ENCODE results near the gene KISS1R. TPM values are rescaled to one million over a fixed set of nuclear protein-coding genes. Genes with fewer than 3 reads are reported as not detected.
"Not testable (repeated sequence)": the region's sequence is repeated elsewhere in the genome, so short reads cannot be mapped to it uniquely, and the experiment has no call there.

The KISS1R gene
- total RNA-seq, 1 donor from 2014 or later: not detected

DNA sequence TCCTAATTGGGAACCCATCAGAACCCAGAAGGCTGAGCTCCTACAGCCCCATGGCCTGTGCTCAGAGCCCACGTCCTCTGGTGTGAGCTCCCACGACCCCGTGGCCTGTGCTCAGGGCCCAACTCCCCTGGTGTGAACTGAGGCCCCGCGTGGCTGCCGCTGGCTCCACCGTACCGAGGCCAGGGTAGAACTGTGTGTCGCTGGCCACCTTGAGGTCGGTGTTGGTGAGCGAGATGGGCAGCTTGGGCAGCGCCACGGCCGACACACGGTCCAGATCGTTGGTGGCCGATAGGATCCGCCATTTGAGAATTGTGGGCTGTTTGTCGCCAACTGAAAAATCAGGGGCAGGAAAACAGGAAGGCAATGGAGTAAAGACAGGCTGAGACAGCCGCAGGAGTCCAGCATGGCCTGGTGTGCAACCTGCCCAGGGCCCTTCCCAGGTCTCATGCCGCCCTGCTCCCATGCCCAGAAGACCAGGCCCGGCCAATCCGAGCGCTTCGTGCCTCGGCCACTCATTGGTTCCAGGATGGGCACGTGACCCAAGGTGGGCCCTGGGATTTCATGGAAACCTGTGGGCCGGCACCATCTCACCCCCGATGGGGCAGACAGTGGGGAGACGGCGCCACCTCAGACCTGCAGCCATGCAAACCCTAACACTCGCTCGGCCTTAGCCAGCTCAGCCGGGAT, 35.6 kb upstream of the KISS1R start:
- DNase-seq (ENCODE audit: low spot score): no peak

DNA sequence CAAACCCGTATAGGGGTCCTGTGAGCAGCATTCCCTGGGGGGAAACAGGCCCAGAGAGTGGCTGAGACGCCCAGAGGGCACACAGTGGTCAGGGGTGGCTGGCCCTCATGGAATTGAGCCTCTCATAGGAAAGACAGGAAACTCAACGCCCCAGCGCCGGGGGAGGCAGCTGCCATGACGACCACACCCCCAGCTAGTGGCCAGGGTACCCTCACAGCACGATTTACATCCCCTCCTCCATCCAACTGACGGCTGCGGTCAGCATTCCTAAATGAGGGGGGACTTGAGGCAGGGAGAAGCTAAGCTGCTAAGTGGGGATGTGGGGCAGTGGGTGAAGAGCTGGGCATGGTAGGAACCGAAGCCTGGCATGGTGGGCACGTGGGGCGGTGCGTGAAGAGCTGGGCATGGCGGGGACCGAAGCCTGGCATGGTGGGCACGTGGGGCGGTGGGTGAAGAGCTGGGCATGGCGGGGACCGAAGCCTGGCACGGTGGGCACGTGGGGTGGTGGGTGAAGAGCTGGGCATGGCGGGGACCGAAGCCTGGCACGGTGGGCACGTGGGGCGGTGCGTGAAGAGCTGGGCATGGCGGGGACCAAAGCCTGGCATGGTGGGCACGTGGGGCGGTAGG, 34.1 kb upstream of the KISS1R start:
- DNase-seq (ENCODE audit: low spot score): no peak

DNA sequence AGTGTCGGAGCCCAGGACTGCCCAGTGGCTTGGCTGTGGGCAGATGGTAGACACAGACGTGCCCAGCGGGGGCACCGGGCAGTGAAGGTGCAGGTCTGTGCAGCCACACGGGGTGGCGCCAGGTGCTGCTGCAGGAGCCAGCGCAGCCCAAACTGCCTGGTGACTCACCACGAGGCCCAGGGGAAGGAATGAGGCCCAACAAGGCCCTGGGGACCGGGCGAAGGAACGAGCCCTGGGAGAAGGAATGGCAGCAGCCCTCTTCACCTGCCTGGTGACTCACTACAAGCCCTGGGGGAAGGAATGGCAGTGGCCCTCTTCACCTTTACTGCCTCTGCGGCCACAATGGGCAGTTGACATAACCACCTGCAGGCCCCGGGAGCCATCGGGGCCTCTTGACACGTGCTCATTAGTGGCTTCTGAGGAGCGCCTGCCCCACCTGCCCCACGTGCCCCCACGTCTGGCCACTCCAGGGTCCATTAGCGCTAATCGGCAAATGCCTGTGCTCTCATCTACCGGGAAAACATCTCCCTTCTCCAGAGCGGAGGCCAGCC, 33.4 kb upstream of the KISS1R start:
- no peak for DNase-seq (ENCODE audit: low spot score)

DNA sequence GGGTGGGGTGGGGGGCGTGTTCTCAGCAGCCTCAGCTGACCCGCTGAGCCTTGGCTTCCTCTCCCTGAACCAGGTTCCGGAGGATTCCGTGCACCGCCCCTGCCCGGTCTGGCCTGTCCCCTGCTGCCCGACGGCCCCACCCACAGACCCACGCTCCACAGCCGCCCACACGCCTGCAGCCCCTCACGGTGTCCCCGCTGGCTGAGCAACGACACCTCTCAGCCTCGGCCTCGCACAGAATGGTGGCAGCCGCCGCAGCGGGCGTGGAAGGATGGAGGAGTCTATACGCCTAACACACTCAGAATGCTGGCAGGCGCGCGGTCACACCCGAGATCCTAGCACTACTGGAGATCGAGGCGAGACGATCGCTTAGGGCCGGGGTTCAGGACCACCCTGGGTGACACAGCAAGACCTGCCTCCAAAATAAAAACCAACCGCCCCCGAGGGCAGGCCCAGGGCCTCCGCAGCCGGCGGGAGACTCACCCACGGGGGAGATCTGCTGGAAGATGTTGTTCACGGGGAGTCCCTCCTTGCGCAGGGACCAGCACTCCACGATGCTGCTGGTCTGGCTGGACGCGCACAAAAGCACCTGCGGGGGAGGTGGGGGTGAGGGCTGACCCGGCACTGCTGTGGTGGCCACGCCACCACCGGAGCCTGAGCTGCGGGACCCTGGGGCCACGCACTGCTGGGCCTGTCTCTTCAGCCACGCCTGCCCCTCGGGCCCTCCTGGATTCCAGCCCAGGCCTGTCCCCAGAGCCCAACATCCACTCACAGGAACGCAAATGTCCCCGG, 32.5 kb upstream of the KISS1R start:
- no peak for DNase-seq (ENCODE audit: low spot score)

DNA sequence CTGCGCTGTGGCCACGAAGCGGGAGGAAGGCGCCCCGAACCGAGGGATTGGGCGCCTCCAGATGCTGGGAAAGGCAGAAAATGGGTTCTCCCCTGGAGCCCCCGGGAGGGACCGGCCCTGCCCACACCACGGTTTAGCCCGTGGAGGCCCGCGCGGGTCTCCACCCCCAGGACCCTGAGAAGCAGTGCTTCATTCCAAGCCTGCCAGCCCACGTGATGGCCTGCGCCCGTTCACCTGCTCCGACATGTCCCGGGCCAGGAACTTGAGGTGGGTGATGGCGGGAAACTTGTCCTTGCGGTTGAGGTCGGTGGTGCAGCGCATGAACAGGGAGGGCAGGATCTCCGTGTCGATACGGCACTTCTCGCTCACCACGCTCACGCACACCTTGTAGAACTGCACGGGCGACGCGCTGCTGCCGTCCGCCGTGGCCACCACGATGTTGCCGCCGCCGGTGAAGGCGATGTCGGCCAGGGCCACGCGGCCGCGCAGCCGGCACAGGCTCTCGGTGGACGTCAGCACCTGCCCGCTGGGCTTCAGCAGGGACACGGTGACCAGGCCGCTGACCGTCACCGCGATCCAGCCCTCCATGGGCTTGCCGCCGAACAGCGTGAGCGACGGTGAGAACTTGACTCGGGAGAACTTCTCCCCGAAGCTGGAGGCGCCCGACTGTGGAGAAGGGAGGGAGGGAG, 31.5 kb upstream of the KISS1R start:
- DNase-seq (ENCODE audit: low spot score): no peak

DNA sequence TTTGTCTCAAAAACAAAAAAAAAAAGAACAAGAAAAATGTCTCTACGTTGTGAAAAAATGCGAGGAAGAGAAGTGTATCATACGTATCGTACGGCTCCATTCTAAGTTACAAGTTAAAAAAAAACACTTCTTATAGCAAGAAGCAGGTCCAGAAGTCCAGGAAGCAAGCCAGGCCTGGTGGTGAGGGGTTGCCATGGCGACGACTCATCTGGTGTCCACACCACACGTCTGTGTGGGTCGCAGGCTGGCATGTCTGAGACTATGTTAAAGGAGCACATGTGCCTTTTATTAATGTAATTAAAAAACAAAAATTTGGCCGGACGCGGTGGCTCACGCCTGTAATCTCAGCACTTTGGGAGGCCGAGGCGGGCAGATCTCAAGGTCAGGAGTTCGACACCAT, 30.1 kb upstream of the KISS1R start:
- no peak for DNase-seq (ENCODE audit: low spot score)

DNA sequence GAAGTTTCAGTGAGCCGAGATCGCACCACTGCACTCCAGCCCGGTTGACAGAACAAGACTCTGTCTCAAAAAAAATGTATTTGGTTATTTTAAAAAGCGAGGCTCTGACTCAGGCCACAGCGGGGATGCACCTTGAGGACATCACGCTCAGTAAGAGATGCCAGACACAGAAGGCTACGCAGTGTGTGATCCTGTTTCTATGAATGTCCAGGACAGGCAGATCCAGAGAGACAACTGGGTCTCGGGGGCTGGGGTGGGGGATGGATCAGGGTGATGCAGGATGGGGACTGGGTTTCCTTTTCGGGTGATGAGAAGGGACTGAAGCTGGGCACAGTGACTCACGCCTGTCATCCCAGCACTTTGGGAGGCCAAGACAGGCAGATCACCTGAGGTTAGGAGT, 29.5 kb upstream of the KISS1R start:
- DNase-seq (ENCODE audit: low spot score): no peak

DNA sequence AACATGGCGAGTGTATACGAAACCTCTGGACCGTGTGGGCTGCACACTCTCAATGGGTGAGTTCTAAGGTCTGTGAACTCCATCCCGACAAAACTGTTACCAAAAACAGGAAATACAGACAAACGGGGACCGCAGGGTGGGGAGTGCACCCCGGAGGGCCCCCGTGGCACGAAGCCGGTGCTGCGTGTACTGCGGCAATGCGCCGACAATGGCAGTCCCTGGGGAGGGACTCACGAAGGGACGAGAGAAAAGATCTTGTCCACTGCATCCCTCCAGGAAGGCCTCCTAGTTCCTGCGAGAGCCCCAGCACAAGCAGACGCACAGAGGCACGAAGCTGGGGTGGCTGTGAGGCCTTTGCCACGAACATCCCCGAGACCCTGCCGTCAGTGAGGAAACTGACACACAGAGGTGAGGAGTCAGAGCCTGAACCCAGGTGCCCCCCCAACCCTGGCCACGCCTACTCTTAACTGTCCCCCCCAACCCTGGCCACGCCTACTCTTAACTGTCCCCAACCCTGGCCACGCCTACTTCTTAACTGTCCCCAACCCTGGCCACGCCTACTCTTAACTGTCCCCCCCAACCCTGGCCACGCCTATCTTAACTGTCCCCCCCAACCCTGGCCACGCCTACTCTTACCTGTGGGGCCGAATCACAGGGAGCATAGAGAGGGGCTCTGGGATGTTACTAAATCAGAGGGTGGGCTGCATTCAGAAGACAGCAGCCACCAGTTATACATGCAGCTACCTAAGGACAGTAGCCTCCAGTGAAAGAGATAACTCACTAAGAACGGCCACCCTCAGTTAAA, 28.4 kb upstream of the KISS1R start:
- no peak for DNase-seq (ENCODE audit: low spot score)

DNA sequence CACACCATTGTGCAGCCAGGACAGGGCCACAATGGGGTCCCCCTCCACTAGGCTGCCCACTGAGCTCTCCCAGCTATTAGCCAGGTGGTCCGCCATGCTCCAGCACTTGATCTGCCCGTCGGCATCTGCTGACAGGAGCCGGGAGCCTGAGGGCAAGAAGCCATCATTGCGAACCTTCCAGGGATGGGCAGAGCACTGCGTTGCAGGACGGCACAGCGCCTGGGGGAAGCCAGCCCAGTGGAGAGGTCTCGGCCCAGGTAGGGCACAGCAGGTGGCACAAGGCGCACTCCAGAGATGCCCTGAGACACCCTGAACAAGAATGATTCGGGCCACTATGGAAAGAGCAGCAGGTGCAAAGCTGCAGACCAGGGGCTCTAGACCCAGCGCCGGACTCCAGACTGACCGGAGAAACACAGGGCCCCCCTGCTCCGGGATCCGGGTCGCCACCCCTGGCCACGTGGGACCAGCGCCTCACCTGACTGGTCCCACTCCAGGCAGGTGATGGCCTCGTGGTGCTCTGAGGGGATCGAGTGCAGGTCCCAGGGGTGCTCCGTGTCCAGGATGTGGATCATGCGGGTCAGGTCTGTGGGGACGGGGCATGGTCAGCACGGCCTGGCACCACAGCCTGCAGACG, 27.4 kb upstream of the KISS1R start:
- no peak for DNase-seq (ENCODE audit: low spot score)

DNA sequence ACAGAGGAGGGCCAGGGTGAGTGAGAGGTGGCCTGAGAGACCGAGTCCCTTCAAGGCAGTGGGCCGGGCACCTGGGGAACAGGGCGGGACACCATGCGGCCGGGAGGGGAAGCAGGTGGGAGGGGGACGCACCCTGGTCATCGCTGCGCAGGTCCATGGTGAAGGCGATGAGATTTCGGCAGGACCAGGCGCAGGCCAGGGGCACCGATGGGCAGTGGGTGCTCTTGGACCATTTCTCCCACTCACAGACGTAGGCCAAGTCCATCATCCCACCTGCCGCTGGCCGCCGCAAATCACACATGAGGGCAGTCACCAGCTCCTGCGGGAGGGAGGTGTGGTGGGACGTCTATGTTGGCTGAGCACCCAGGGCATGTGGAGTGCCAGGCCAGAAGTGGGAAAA, 26.3 kb upstream of the KISS1R start:
- no peak for DNase-seq (ENCODE audit: low spot score)

DNA sequence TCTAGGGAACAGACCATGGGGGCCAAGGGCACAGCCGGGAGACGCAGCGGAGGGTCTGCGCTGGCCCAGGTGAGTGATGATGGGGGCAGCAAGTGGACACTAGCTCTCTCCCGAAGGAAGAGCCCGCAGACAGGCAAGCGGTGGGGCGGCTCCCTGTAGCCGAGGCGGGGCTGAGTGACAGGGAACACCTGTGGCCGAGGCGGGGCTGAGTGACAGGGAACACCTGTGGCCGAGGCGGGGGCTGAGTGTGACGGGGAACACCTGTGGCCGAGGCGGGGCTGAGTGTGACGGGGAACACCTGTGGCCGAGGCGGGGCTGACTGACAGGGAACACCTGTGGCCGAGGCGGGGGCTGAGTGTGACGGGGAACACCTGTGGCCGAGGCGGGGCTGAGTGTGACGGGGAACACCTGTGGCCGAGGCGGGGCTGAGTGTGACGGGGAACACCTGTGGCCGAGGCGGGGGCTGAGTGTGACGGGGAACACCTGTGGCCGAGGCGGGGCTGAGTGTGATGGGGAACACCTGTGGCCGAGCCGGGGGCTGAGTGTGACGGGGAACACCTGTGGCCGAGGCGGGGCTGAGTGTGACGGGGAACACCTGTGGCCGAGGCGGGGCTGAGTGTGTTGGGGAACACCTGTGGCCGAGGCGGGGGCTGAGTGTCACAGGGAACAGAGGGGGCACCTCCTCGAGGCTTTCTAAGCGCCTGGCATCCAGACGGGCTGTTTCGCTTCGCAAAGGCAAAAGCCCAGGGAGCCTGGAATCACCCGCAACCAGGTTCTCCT, 25.5 kb upstream of the KISS1R start:
- DNase-seq (ENCODE audit: low spot score): not testable (repeated sequence)

DNA sequence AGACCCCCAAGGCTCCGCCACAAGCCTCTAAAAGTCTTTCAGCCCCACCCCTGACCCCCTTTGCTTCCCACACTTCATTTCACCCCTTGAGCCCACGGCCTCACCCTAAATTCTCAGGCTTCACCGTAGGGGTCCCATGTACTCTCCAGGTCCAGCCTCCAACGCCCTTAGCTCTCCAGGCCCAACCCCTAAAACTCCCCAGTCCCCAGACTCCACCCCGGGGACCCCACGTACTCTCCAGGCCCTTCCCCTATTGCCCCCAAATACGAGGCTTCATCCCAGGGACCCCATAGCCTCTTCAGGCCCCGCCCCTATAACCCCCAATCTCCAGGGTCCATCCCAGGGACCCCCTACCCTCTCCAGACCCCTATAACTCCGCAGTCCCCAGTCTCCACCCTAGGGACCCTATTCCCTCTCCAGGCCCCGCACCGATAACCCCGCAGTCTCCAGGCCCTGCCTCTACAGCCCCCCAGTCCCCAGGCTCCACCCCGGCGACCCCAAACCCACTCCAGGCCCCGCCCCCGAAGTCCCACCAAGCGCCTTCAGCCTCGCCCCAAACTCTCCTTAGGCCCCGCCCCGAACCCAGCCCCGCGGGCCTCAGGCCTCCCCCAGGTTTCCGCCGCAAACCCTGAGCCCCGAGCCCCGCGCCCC, 24.8 kb upstream of the KISS1R start:
- no peak for DNase-seq (ENCODE audit: low spot score)

DNA sequence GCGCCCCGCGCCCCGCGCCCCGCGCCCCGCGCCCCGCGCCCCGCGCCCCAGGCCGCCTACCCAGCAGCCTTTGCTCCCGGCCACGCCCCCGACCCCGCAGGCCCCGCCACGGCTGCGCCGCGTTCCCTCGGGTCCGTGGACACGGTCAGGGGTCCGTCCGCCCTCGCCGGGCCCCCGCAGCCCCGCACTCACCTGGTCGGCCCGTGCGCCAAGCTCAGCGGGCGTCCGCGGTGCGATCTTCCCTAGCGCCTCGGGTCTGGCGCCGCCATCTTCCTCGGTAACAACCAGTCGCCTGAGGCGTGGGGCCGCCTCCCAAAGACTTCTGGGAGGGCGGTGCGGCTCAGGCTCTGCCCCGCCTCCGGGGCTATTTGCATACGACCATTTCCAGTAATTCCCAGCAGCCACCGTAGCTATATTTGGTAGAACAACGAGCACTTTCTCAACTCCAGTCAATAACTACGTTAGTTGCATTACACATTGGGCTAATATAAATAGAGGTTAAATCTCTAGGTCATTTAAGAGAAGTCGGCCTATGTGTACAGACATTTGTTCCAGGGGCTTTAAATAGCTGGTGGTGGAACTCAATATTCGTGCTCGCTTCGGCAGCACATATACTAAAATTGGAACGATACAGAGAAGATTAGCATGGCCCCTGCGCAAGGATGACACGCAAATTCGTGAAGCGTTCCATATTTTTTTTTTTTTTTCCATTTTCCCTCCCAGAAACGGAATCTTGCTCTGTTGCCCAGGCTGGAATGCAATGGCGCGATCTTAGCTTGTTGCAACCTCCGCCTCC, 24.0 kb upstream of the KISS1R start, which contains the start of the genes MED16 and RNU6-9:
TSS of gene MED16 (minus strand) at position 294 of the 796 bp plus-strand sequence. CDS start 2,056 bp downstream, outside the sequence.
TSS of gene RNU6-9 (plus strand) at position 591 of the 796 bp plus-strand sequence.
- DNase-seq (ENCODE audit: low spot score): peak; percentile 97

DNA sequence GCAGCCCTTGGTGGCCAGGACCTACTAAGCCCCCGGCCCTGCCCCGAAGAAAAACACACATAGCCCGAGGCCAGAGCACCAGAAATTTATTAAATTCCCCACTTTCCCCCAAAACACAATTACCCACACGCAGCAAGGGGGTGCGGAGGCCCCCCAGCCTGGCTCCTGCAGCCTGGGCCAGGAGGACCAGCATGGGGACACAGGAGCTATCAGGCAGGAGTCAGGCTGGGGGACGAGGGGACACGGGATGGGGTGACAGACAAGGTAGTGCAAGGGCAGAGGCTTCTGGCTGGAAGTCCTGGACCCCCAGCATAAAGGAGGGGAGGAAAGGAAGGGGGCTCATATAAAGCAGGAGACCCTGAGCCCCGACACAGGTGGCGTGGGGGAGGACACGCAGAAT, 20.7 kb upstream of the KISS1R start:
- no peak for DNase-seq (ENCODE audit: low spot score)

DNA sequence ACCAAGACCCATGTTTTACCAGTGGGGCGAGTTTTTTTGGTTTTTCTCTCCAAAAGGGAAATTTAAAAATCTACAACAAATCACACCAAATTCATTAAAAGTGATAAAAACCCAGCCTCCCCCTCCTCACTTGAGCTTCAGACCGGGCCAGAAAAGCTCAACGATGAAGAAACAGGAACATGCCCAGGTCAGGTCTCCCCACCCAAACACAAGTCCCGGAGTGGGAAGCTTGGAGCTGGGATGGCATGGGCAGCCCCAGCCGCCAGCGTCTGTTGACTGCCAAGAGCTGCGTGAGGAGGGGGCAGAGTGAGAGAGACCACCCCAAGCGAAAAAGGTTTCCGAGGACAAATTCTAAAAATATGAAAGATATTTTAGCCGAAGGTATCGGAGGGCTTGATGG, 20.1 kb upstream of the KISS1R start:
- no peak for DNase-seq (ENCODE audit: low spot score)

DNA sequence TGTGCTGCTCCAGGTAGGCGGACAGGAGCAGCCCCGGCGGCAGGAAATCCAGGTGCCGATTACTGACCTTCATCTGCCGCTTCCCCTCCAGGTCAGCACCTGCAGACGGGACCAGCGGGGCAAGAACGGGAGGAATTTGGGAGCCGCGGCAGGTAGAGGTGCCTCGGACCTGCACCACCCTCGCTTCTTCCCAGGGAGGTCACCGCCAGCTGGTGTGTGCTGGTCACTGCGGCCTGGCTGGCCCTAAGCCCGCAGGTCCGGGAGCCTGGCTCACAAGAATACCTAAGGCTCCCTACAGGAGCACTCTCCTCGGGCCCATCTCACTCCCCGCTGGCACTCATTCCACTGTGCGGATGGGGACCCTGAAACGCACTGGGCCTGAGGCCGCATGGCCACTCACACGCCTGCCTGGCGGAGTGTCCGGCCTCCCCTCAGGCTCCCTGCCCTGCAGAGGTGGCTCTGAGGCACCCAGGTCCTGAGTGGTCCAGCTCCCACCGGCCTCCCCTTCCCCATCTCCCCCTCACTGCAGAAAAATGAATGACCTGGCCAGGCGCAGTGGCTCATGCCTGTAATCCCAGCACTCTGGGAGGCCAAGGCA, 19.6 kb upstream of the KISS1R start:
- DNase-seq (ENCODE audit: low spot score): no peak

DNA sequence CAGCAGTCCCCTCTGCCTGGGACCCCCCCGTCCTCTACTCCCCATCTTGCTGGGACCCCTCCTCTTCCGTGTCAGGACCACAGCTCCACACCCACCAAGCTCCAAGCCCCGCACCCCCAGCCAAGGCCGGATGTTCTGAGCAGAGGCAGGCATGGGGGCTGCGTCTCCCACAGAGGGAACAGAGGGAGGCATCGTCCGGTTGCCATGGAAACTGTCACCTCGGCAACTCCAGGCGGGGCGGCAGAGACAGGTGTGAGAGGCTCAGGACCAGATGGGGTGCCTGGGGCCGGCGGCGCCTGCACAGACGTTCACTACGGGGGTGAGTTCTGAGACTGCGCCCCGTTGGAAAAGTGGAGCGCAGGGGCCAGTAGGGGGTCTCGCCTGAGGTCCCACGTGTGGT, 18.5 kb upstream of the KISS1R start:
- DNase-seq (ENCODE audit: low spot score): no peak

Measured in umbilical cord (tissue), 2 donors.